HEK293T (cell line): Measurements from ENCODE around the gene STAC.

Source experiments
- CTCF ChIA-PET: fragments of 350-600 bp; formaldehyde crosslinking; extraction: SDS; loops from one replicate; lab custom pipeline; 2021; ENCODE audit warnings: antibody characterized with exemption, inconsistent platforms; lab: Yijun Ruan, JAX
- POLR2A ChIA-PET: fragments of 350-600 bp; formaldehyde crosslinking; extraction: SDS; loops from one replicate; lab custom pipeline; 2020; ENCODE audit warnings: antibody characterized with exemption, inconsistent platforms; lab: Yijun Ruan, JAX
- DNase-seq: peaks from one replicate; pipeline ENCODE4 v3.0.0; 2012; ENCODE audit warnings: mixed read lengths; ENCODE audit errors: extremely low spot score
- ARNT ChIP-seq: fragments of 450-650 bp; IDR thresholded peaks from 2 replicates; pipeline ENCODE4 v1.6.1; 2017; ENCODE audit warnings: mild to moderate bottlenecking
- BHLHE40 ChIP-seq: fragments of 450-650 bp; IDR thresholded peaks from 2 replicates; pipeline ENCODE4 v1.6.1; 2016; ENCODE audit warnings: mild to moderate bottlenecking, moderate library complexity, borderline replicate concordance
- CTBP1 ChIP-seq: fragments of 450-650 bp; IDR thresholded peaks from 2 replicates; pipeline ENCODE4 v1.6.1; 2016; ENCODE audit warnings: borderline replicate concordance
- ELF4 ChIP-seq: fragments of 450-650 bp; IDR thresholded peaks from 2 replicates; pipeline ENCODE4 v1.6.1; 2017; ENCODE audit warnings: antibody characterized with exemption
- FOXA1 ChIP-seq: fragments of 450-650 bp; IDR thresholded peaks from 2 replicates; pipeline ENCODE4 v1.6.1; 2016; ENCODE audit warnings: mild to moderate bottlenecking
- FOXK2 ChIP-seq: fragments of 450-650 bp; IDR thresholded peaks from 2 replicates; pipeline ENCODE4 v1.6.1; 2016; ENCODE audit warnings: mild to moderate bottlenecking
- FOXM1 ChIP-seq: fragments of 450-650 bp; IDR thresholded peaks from 2 replicates; pipeline ENCODE4 v1.6.1; 2017; ENCODE audit warnings: mild to moderate bottlenecking, borderline replicate concordance
- HDGF ChIP-seq: fragments of 450-650 bp; IDR thresholded peaks from 2 replicates; pipeline ENCODE4 v1.6.1; 2017; ENCODE audit warnings: antibody characterized with exemption, borderline replicate concordance
- L3MBTL2 ChIP-seq: fragments of 450-650 bp; conservative IDR thresholded peaks from 2 replicates; pipeline ENCODE4 v1.6.1; 2016; ENCODE audit warnings: mild to moderate bottlenecking
- LEF1 ChIP-seq: fragments of 450-650 bp; IDR thresholded peaks from 2 replicates; pipeline ENCODE4 v1.6.1; 2017; ENCODE audit warnings: mild to moderate bottlenecking, borderline replicate concordance
- NFRKB ChIP-seq: fragments of 450-650 bp; IDR thresholded peaks from 2 replicates; pipeline ENCODE4 v1.6.1; 2016; ENCODE audit warnings: mild to moderate bottlenecking, moderate library complexity
- PKNOX1 ChIP-seq: fragments of 450-650 bp; IDR thresholded peaks from 2 replicates; pipeline ENCODE4 v1.6.1; 2016
- SP1 ChIP-seq: fragments of 450-650 bp; IDR thresholded peaks from 2 replicates; pipeline ENCODE4 v1.6.1; 2017
- SUZ12 ChIP-seq: fragments of 450-650 bp; IDR thresholded peaks from 2 replicates; pipeline ENCODE4 v1.6.1; 2016; ENCODE audit warnings: mild to moderate bottlenecking
- TARDBP ChIP-seq: fragments of 450-650 bp; IDR thresholded peaks from 2 replicates; pipeline ENCODE4 v1.6.1; 2016
- ZNF384 ChIP-seq: fragments of 450-650 bp; IDR thresholded peaks from 2 replicates; pipeline ENCODE4 v1.6.1; 2016

STAC gene

DNA sequence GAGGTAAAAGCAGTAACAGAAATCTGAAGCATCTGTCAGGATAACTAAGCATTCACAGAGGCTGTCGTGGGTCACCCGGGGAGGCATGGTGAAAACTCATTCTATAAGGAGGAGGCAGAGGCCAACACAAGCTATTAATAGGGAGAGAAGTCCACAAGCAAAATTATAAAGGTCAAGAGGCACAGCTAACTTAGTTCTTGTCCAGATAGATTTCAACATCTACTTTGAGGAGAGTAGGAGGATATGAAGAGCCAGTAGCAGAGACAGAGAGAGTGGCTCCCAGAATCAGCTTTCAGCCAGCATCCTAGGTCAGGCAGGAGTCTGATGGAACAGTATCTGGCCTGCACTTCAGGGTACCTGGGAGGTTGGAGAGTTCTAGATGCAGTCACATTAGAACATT is 95.3 kb downstream of the STAC start:
- TF ChIP-seq FOXM1 (no peak), FOXK2 (no peak), SUZ12 (no peak), SP1 (no peak), PKNOX1 (no peak), NFRKB (no peak)
- POLR2A ChIA-PET: no interaction called here
- CTCF ChIA-PET: no interaction called here
- no peak for DNase-seq

DNA sequence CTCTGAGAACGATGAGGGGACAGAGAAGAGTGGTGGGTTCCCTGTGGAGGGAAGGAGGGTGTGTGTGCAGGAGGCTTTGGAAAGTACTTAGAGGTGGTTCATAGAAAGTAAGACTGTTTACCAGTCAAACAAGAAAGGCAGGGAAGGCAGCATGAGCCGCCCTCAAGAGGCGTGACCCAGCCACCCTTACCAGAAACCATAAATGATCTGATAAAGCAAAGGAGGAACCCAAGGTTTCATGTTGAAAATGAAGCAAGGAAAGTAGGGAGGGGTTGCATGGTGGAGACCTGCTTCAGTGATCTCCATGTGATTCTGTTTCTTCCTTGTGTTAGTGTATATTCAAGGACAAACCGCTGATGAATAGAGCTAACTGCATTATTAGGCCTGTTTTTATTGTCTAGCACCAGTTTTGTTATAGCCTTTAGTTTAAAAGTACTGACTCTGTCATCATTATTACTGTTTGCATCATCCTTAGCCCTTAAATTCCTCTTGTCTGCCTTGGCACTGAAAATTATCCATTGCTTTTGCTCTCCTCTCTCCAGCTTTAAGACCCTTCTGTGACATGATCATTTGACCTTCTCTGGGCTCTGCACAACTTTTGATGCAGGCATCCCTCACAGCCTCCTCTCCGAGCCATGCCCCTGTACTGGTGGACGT is 96.1 kb downstream of the STAC start:
- CTCF ChIA-PET: no interaction called here

DNA sequence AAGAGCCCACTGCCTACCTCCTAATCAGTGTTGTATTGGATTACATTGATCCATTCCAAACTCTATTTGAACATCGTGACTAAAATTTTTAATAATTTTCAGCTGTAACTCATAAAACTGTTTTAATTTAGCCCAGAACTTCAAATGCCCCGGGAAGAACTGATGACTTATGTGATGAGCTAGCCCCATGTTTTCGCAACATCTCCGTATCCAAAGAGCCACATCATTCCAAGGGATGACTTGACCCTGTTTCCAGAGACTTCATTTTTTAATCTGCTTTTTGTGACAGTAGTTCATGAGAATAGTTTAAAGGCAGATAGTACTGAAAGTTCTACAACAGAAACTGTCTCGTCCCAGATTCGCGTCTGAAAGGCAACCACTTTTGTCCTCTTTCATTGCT is 97.4 kb downstream of the STAC start:
- TF ChIP-seq ARNT (no peak), NFRKB (no peak), PKNOX1 (no peak), L3MBTL2 (no peak), CTBP1 (no peak), LEF1 (no peak), FOXA1 (no peak), BHLHE40 (no peak), HDGF (no peak), SUZ12 (no peak), TARDBP (no peak), ZNF384 (no peak), FOXK2 (no peak), FOXM1 (no peak), SP1 (no peak), ELF4 (no peak)
- POLR2A ChIA-PET: no interaction called here
- CTCF ChIA-PET: no interaction called here
- no peak for DNase-seq

More for the DNA sequence above, 96.1 kb downstream of the STAC start:
- POLR2A ChIA-PET: no interaction called here
- no peak for DNase-seq
- TF ChIP-seq SUZ12 (no peak), FOXK2 (no peak), NFRKB (no peak), HDGF (no peak), ZNF384 (no peak)

- CTCF ChIA-PET: no interaction called here
- TF ChIP-seq SP1: no peak
- TF ChIP-seq FOXA1: no peak
- TF ChIP-seq FOXM1: no peak
- TF ChIP-seq PKNOX1: no peak
- TF ChIP-seq CTBP1: no peak
- no peak for TF ChIP-seq L3MBTL2
- no peak for TF ChIP-seq FOXK2
- no peak for TF ChIP-seq LEF1
- TF ChIP-seq SUZ12: no peak
- TF ChIP-seq BHLHE40: no peak
- TF ChIP-seq NFRKB: no peak
- no peak for TF ChIP-seq HDGF
- TF ChIP-seq TARDBP: no peak
- no peak for TF ChIP-seq ELF4
- no peak for TF ChIP-seq ARNT
- DNase-seq: no peak
- POLR2A ChIA-PET: no interaction called here
Observed at GRCh38 chr3:36480911-36481648, 100.8 kb downstream of the STAC start.

GRCh38 chr3:36482256-36482655 is 102.0 kb downstream of the STAC start:
- ChIA-PET CTCF (no interaction called here), POLR2A (no interaction called here)
- no peak for TF ChIP-seq TARDBP
- TF ChIP-seq LEF1: no peak
- no peak for TF ChIP-seq FOXK2
- no peak for TF ChIP-seq HDGF
- TF ChIP-seq BHLHE40: no peak
- no peak for TF ChIP-seq L3MBTL2
- no peak for TF ChIP-seq FOXA1
- TF ChIP-seq ARNT: no peak
- no peak for TF ChIP-seq ZNF384
- no peak for TF ChIP-seq SUZ12
- no peak for TF ChIP-seq PKNOX1
- TF ChIP-seq ELF4: no peak
- no peak for TF ChIP-seq CTBP1
- no peak for TF ChIP-seq NFRKB
- no peak for TF ChIP-seq FOXM1
- TF ChIP-seq SP1: no peak
- no peak for DNase-seq
